IgD-negative memory B cell (primary cell): ENCODE results near the gene MGAM2. TPM values are rescaled to one million over a fixed set of nuclear protein-coding genes. Genes with fewer than 3 reads are reported as not detected.

Source experiments
- H3K27ac Mint-ChIP-seq, 3 donors: one replicate each; pipeline ENCODE4 v1.8.0; 2020 to 2022; ENCODE audit warnings: mild to moderate bottlenecking in 3 of 3, mixed read lengths in 3 of 3, moderate library complexity in 1 of 3
- H3K27me3 Mint-ChIP-seq: one replicate; pipeline ENCODE4 v1.8.0; 2021; ENCODE audit warnings: mixed read lengths
- H3K36me3 Mint-ChIP-seq: one replicate; pipeline ENCODE4 v1.8.0; 2020; ENCODE audit warnings: mild to moderate bottlenecking, mixed read lengths
- H3K4me1 Mint-ChIP-seq, 3 donors: one replicate each; pipeline ENCODE4 v1.8.0; 2020 to 2022; ENCODE audit warnings: mixed read lengths in 3 of 3, mild to moderate bottlenecking in 1 of 3
- H3K4me3 Mint-ChIP-seq, 4 donors: one replicate each; pipeline ENCODE4 v1.8.0; 2020 to 2022; ENCODE audit warnings: mild to moderate bottlenecking in 4 of 4, mixed read lengths in 4 of 4, moderate library complexity in 3 of 4
- H3K9me3 Mint-ChIP-seq, 3 donors: one replicate each; pipeline ENCODE4 v1.8.0; 2020 to 2021; ENCODE audit warnings: mixed read lengths in 3 of 3, mild to moderate bottlenecking in 1 of 3
- polyA plus RNA-seq: library from polyadenylated mRNA; unstranded; fragments of 300-500 nt; fragmentation: Illumina TruSeq; gene quantifications from one replicate; pipeline ENCODE4 v1.2.3, GENCODE V29; 2021

The MGAM2 gene
- polyA plus RNA-seq, 1 donor from 2014 or later: not detected

GRCh38 chr7:142139597-142140400, 28.3 kb downstream of the MGAM2 start:
- no peak overlapping the region for H3K27ac Mint-ChIP-seq
- no peaks in the 10 kb centered on the region for H3K27me3 Mint-ChIP-seq
- H3K36me3 Mint-ChIP-seq: no peaks in the 10 kb centered on the region
- H3K4me1 Mint-ChIP-seq: no peaks in the 10 kb centered on the region
- peaks cover 0 to 5% (median 0%) of the 10 kb centered on the region in 3 donors for H3K9me3 Mint-ChIP-seq
- H3K4me3 Mint-ChIP-seq: no peak overlapping the region

- Mint-ChIP-seq H3K27ac (no peak overlapping the region), H3K4me3 (no peak overlapping the region), H3K9me3 (peaks cover 0 to 3% (median 0%) of the 10 kb centered on the region in 3 donors), H3K36me3 (no peaks in the 10 kb centered on the region), H3K4me1 (no peaks in the 10 kb centered on the region), H3K27me3 (no peaks in the 10 kb centered on the region)
These were observed 29.0 kb downstream of the MGAM2 start for GRCh38 chr7:142140401-142140959.

- H3K27ac Mint-ChIP-seq: no peak overlapping the region
- peaks cover 0 to 3% (median 0%) of the 10 kb centered on the region in 3 donors for H3K9me3 Mint-ChIP-seq
- no peaks in the 10 kb centered on the region for H3K36me3 Mint-ChIP-seq
- no peaks in the 10 kb centered on the region for H3K4me1 Mint-ChIP-seq
- H3K27me3 Mint-ChIP-seq: no peaks in the 10 kb centered on the region
- no peak overlapping the region for H3K4me3 Mint-ChIP-seq
These were observed 31.2 kb downstream of the MGAM2 start for GRCh38 chr7:142142702-142143101.

GRCh38 chr7:142146124-142146523, 34.6 kb downstream of the MGAM2 start:
- no peaks in the 10 kb centered on the region for H3K4me1 Mint-ChIP-seq
- H3K27ac Mint-ChIP-seq: no peak overlapping the region
- H3K4me3 Mint-ChIP-seq: no peak overlapping the region

GRCh38 chr7:142150356-142150755, 38.8 kb downstream of the MGAM2 start:
- H3K27me3 Mint-ChIP-seq: peaks cover 1% of the 10 kb centered on the region
- peaks cover 2% of the 10 kb centered on the region for H3K36me3 Mint-ChIP-seq
- no peaks in the 10 kb centered on the region for H3K4me1 Mint-ChIP-seq
- no peak overlapping the region for H3K27ac Mint-ChIP-seq
- no peak overlapping the region for H3K4me3 Mint-ChIP-seq
- H3K9me3 Mint-ChIP-seq: peaks cover 0 to 4% (median 1%) of the 10 kb centered on the region in 3 donors

More at GRCh38 chr7:142146124-142146523, 34.6 kb downstream of the MGAM2 start:
- H3K36me3 Mint-ChIP-seq: peaks cover 2% of the 10 kb centered on the region
- H3K27me3 Mint-ChIP-seq: peaks cover 1% of the 10 kb centered on the region
- H3K9me3 Mint-ChIP-seq: peaks cover 0 to 4% (median 1%) of the 10 kb centered on the region in 3 donors

GRCh38 chr7:142150869-142151268, 39.4 kb downstream of the MGAM2 start:
- peaks cover 0 to 4% (median 1%) of the 10 kb centered on the region in 3 donors for H3K9me3 Mint-ChIP-seq
- peaks cover 1% of the 10 kb centered on the region for H3K27me3 Mint-ChIP-seq
- H3K4me3 Mint-ChIP-seq: no peak overlapping the region

GRCh38 chr7:142152076-142152475, 40.6 kb downstream of the MGAM2 start:
- Mint-ChIP-seq H3K27me3 (peaks cover 1% of the 10 kb centered on the region), H3K36me3 (peaks cover 2% of the 10 kb centered on the region), H3K9me3 (peaks cover 0 to 4% (median 1%) of the 10 kb centered on the region in 3 donors), H3K27ac (no peak overlapping the region), H3K4me1 (no peaks in the 10 kb centered on the region), H3K4me3 (no peak overlapping the region)

More at GRCh38 chr7:142150869-142151268, 39.4 kb downstream of the MGAM2 start:
- Mint-ChIP-seq H3K27ac (no peak overlapping the region), H3K36me3 (peaks cover 2% of the 10 kb centered on the region), H3K4me1 (no peaks in the 10 kb centered on the region)

GRCh38 chr7:142153400-142153799, 41.9 kb downstream of the MGAM2 start:
- Mint-ChIP-seq H3K36me3 (peaks cover 2% of the 10 kb centered on the region), H3K4me1 (no peaks in the 10 kb centered on the region), H3K27ac (no peak overlapping the region), H3K4me3 (no peak overlapping the region), H3K27me3 (peaks cover 1% of the 10 kb centered on the region), H3K9me3 (peaks cover 0 to 4% (median 1%) of the 10 kb centered on the region in 3 donors)

GRCh38 chr7:142158736-142159496, 47.4 kb downstream of the MGAM2 start:
- H3K27me3 Mint-ChIP-seq: no peaks in the 10 kb centered on the region
- H3K9me3 Mint-ChIP-seq: no peaks in the 10 kb centered on the region
- no peak overlapping the region for H3K4me3 Mint-ChIP-seq
- H3K4me1 Mint-ChIP-seq: no peaks in the 10 kb centered on the region
- H3K27ac Mint-ChIP-seq: no peak overlapping the region
- H3K36me3 Mint-ChIP-seq: no peaks in the 10 kb centered on the region

- no peaks in the 10 kb centered on the region for H3K4me1 Mint-ChIP-seq
- no peak overlapping the region for H3K27ac Mint-ChIP-seq
- no peaks in the 10 kb centered on the region for H3K9me3 Mint-ChIP-seq
- H3K4me3 Mint-ChIP-seq: no peak overlapping the region
- H3K27me3 Mint-ChIP-seq: peaks cover 1% of the 10 kb centered on the region
- no peaks in the 10 kb centered on the region for H3K36me3 Mint-ChIP-seq
These were observed 50.4 kb downstream of the MGAM2 start for GRCh38 chr7:142161921-142162320.

GRCh38 chr7:142168746-142169145, 57.2 kb downstream of the MGAM2 start:
- Mint-ChIP-seq H3K4me3 (no peak overlapping the region), H3K27me3 (peaks cover 1% of the 10 kb centered on the region), H3K9me3 (no peaks in the 10 kb centered on the region), H3K4me1 (no peaks in the 10 kb centered on the region), H3K27ac (no peak overlapping the region), H3K36me3 (no peaks in the 10 kb centered on the region)

GRCh38 chr7:142172932-142173331, 61.4 kb downstream of the MGAM2 start:
- Mint-ChIP-seq H3K27me3 (no peaks in the 10 kb centered on the region), H3K27ac (peak overlapping the region in 1 of 3 donors; percentile 35), H3K4me1 (no peaks in the 10 kb centered on the region), H3K36me3 (no peaks in the 10 kb centered on the region), H3K4me3 (no peak overlapping the region), H3K9me3 (peaks cover 0 to 3% (median 2%) of the 10 kb centered on the region in 3 donors)

- Mint-ChIP-seq H3K27me3 (no peaks in the 10 kb centered on the region), H3K9me3 (peaks cover 0 to 3% (median 3%) of the 10 kb centered on the region in 3 donors), H3K36me3 (no peaks in the 10 kb centered on the region), H3K27ac (no peak overlapping the region), H3K4me1 (no peaks in the 10 kb centered on the region), H3K4me3 (no peak overlapping the region)
These were observed 62.9 kb downstream of the MGAM2 start for GRCh38 chr7:142174441-142174840.

GRCh38 chr7:142175594-142175993, 64.1 kb downstream of the MGAM2 start:
- Mint-ChIP-seq H3K36me3 (no peaks in the 10 kb centered on the region), H3K4me1 (no peaks in the 10 kb centered on the region), H3K27me3 (no peaks in the 10 kb centered on the region), H3K27ac (no peak overlapping the region), H3K9me3 (peaks cover 0 to 3% (median 3%) of the 10 kb centered on the region in 3 donors), H3K4me3 (no peak overlapping the region)

- Mint-ChIP-seq H3K36me3 (no peaks in the 10 kb centered on the region), H3K4me3 (no peak overlapping the region)
These were observed 65.4 kb downstream of the MGAM2 start for GRCh38 chr7:142176901-142177300.

More at GRCh38 chr7:142176901-142177300, 65.4 kb downstream of the MGAM2 start:
- Mint-ChIP-seq H3K27ac (no peak overlapping the region), H3K4me1 (no peaks in the 10 kb centered on the region), H3K9me3 (peaks cover 0 to 3% (median 3%) of the 10 kb centered on the region in 3 donors), H3K27me3 (no peaks in the 10 kb centered on the region)
